Measurements from ENCODE around the gene PTGER2. TPM values are rescaled to one million over a fixed set of nuclear protein-coding genes. Genes with fewer than 3 reads are reported as not detected.

PTGER2 gene
- total and polyA plus RNA-seq, 2 donors from 2014 or later = 3.4 to 10.0 TPM

GRCh38 chr14:52327374-52328226, 13.5 kb downstream of the PTGER2 start:
- FAIRE-seq (no peak), DNase-seq (peak in 2 of 5 donors; percentile 31 to 56)
- Histone ChIP-seq H3K27me3 (ENCODE audit: control insufficient read depth, insufficient read depth, low read length) (no peaks in the 10 kb centered on the region), H3K4me1 (ENCODE audit: control insufficient read depth in 2 of 3, insufficient read depth in 2 of 3, low read depth in 1 of 3, low read length in 3 of 3) (peaks cover 0 to 3% (median 0%) of the 10 kb centered on the region in 3 donors), H3K27ac (ENCODE audit: low read depth in 2 of 2, low read length in 2 of 2) (no peak overlapping the region), H3K36me3 (ENCODE audit: control insufficient read depth in 2 of 3, insufficient read depth in 3 of 3, low read length in 3 of 3) (no peaks in the 10 kb centered on the region), H3K9ac (ENCODE audit: low read length in 3 of 3) (no peak overlapping the region), H3K9me3 (ENCODE audit: control insufficient read depth in 2 of 3, insufficient read depth in 1 of 3, low read length in 3 of 3) (no peaks in the 10 kb centered on the region), H3K4me3 (ENCODE audit: low read length in 3 of 3) (no peak overlapping the region)
- no peak for TF ChIP-seq CTCF (IDR thresholded peaks at IDR 0.05; ENCODE audit: borderline replicate concordance, extremely low read depth, insufficient read depth)
- intact Hi-C loops (cut with DNase I) = no loop called here

GRCh38 chr14:52328276-52328675, 14.2 kb downstream of the PTGER2 start:
- intact Hi-C loops (cut with DNase I) = no loop called here
- FAIRE-seq = peak; percentile 62
- H3K27me3 ChIP-seq (ENCODE audit: control insufficient read depth, insufficient read depth, low read length) = no peaks in the 10 kb centered on the region

GRCh38 chr14:52329678-52330369, 15.7 kb downstream of the PTGER2 start:
- DNase-seq (no peak), FAIRE-seq (no peak)
- Histone ChIP-seq H3K9me3 (ENCODE audit: control insufficient read depth in 2 of 3, insufficient read depth in 1 of 3, low read length in 3 of 3) (no peaks in the 10 kb centered on the region), H3K9ac (ENCODE audit: low read length in 3 of 3) (no peak overlapping the region), H3K27me3 (ENCODE audit: control insufficient read depth, insufficient read depth, low read length) (no peaks in the 10 kb centered on the region), H3K4me3 (ENCODE audit: low read length in 3 of 3) (no peak overlapping the region), H3K27ac (ENCODE audit: low read depth in 2 of 2, low read length in 2 of 2) (no peak overlapping the region), H3K36me3 (ENCODE audit: control insufficient read depth in 2 of 3, insufficient read depth in 3 of 3, low read length in 3 of 3) (no peaks in the 10 kb centered on the region), H3K4me1 (ENCODE audit: control insufficient read depth in 2 of 3, insufficient read depth in 2 of 3, low read depth in 1 of 3, low read length in 3 of 3) (peaks cover 0 to 7% (median 3%) of the 10 kb centered on the region in 3 donors)
- intact Hi-C loops (cut with DNase I) = no loop called here
- no peak for TF ChIP-seq CTCF (IDR thresholded peaks at IDR 0.05; ENCODE audit: borderline replicate concordance, extremely low read depth, insufficient read depth)

More at GRCh38 chr14:52328276-52328675, 14.2 kb downstream of the PTGER2 start:
- Histone ChIP-seq H3K9ac (ENCODE audit: low read length in 3 of 3) (no peak overlapping the region), H3K36me3 (ENCODE audit: control insufficient read depth in 2 of 3, insufficient read depth in 3 of 3, low read length in 3 of 3) (no peaks in the 10 kb centered on the region), H3K4me1 (ENCODE audit: control insufficient read depth in 2 of 3, insufficient read depth in 2 of 3, low read depth in 1 of 3, low read length in 3 of 3) (peaks cover 0 to 3% (median 3%) of the 10 kb centered on the region in 3 donors), H3K27ac (ENCODE audit: low read depth in 2 of 2, low read length in 2 of 2) (no peak overlapping the region), H3K9me3 (ENCODE audit: control insufficient read depth in 2 of 3, insufficient read depth in 1 of 3, low read length in 3 of 3) (no peaks in the 10 kb centered on the region), H3K4me3 (ENCODE audit: low read length in 3 of 3) (no peak overlapping the region)
- no peak for TF ChIP-seq CTCF (IDR thresholded peaks at IDR 0.05; ENCODE audit: borderline replicate concordance, extremely low read depth, insufficient read depth)
- DNase-seq = no peak

All from kidney (tissue), 14 donors.